SIG-M5 treated with dmso at 0.1 percent for 504 hours (cell line): ENCODE measurements around the gene FGF2.

Source experiments
- DNase-seq: peaks from one replicate; lab custom pipeline; 2025; ENCODE audit not compliant: unreplicated experiment; lab: John Stamatoyannopoulos, UW

The FGF2 gene

DNA sequence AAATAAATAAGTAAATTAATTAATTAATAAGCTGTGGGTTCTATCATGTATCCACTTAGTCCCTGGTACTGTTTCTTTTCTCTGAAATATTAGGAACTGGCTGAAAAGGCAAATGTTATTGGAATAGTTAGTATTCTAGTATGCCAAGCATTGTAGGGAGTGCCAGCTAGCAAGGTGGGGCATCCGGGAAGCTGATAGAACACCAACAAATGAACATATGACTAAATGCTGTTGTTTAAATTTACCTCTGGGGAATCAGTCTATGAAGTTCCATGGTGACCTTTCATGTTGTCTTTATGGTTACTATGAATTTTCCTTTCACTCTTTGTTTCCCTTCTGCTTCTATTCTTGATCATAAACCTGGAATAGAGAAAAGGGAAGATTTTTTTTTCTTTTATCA lies 63.1 kb downstream of the FGF2 start:
- no peak for DNase-seq

DNA sequence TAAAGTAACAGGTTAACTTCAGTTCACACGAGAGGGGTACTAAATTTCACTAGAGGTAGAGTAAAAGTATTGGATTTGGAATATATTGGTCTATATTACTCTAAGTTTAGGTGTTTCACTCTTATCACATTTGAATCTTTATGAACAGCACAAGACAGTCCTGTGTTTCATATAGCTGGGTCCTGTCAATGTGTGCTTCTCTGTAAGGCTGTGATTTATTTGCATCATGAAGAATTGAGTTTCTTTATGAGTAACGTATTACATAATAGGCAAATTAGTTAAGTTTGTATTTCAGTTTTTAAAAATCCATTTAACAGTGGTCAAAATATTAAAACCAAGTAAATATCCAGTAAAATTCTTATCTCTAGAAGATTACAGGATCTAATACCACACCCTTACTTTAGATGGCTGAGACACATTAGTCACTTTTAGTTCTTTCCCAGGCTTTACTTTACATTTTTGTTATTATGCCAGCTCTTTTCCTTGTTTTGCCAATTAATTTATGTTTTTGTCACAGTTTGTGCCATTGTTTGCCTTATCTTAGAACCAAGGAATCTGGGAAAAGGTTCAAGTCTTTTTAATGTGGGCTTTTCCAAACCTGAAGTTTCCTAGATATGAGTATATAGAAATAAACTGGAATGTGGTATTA lies 63.6 kb downstream of the FGF2 start:
- no peak for DNase-seq

DNA sequence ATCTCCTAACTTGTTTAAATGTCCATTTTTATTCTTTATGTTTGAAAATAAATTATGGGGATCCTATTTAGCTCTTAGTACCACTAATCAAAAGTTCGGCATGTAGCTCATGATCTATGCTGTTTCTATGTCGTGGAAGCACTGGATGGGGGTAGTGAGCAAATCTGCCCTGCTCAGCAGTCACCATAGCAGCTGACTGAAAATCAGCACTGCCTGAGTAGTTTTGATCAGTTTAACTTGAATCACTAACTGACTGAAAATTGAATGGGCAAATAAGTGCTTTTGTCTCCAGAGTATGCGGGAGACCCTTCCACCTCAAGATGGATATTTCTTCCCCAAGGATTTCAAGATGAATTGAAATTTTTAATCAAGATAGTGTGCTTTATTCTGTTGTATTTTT lies 68.2 kb downstream of the FGF2 start:
- no peak for DNase-seq

DNA sequence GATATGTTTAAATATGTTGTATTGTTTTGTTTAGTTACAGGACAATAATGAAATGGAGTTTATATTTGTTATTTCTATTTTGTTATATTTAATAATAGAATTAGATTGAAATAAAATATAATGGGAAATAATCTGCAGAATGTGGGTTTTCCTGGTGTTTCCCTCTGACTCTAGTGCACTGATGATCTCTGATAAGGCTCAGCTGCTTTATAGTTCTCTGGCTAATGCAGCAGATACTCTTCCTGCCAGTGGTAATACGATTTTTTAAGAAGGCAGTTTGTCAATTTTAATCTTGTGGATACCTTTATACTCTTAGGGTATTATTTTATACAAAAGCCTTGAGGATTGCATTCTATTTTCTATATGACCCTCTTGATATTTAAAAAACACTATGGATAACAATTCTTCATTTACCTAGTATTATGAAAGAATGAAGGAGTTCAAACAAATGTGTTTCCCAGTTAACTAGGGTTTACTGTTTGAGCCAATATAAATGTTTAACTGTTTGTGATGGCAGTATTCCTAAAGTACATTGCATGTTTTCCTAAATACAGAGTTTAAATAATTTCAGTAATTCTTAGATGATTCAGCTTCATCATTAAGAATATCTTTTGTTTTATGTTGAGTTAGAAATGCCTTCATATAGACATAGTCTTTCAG lies 68.8 kb downstream of the FGF2 start:
- DNase-seq: no peak

DNA sequence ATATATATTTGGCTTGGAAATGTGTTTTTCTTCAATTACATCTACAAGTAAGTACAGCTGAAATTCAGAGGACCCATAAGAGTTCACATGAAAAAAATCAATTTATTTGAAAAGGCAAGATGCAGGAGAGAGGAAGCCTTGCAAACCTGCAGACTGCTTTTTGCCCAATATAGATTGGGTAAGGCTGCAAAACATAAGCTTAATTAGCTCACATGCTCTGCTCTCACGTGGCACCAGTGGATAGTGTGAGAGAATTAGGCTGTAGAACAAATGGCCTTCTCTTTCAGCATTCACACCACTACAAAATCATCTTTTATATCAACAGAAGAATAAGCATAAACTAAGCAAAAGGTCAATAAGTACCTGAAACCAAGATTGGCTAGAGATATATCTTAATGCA lies 69.6 kb downstream of the FGF2 start:
- DNase-seq: no peak

DNA sequence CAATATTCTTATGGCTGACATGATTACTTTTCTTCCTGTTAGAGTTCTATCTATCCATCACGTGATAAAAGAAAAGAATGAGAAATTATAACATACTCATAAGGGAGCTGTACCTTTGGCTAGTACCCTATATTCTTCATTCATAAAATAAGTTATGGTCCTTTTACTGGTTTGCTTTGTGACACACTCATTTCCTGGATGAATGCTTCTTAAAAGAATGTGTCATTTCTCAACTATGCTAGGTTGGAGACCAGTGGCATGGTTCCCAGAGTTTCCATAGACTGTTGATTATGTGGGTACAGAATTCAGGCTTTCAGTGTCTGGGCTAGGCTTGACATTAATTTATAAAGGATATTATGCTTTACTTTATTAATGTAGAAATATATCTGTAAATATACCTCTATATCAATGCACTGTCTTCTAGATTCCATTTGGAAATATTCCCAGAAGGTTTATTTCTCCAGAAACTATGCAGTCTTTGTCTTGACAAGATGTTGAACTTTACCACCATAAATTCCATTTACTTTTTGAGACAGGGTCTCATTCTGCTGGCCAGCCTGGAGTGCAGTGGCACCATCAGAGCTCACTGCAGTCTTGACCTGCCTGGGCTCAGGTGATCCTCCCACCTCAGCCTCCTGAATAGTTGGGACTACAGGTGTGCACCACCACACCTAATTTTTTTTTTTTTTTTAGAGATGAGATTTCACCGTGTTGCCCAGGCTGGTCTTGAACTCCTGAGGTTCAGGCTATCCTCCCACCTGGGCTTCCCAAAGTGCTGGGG lies 71.9 kb downstream of the FGF2 start:
- no peak for DNase-seq

DNA sequence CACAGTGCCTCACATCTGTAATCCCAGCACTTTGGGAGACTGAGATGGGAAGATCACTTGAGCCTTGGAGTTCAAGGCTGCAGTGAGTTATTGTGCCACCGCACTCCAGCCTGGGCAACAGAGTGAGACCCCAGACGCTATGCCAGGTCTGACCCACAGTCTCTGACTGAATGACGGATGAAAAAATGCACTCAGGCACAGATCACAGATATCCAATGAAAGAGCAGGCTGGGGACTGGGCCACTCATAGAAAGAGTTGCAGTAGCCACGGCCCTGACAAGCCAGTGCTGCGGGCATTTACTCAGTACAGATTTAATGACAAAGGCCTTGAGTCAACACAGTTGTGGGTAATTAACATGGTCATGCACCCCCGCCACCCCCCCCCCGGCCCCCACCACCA lies 73.1 kb downstream of the FGF2 start:
- no peak for DNase-seq

DNA sequence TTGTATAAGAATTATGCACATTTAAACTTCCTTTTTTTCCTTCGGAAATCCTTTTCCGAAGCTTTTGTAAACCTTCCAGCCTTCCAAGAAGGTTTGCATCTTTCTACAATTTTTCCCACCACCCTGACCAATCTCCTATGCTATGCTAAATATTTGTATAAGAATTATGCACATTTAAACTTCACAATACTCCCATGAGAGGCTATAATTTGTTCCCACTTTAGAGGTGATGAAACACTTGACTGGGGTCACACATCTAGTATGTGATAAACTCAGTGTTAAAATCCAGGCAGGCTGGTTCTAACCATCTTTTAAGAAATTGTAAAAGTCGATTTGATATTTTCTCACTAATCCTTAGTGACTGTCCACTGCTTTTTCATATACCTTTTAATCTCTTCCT lies 73.7 kb downstream of the FGF2 start:
- no peak for DNase-seq

DNA sequence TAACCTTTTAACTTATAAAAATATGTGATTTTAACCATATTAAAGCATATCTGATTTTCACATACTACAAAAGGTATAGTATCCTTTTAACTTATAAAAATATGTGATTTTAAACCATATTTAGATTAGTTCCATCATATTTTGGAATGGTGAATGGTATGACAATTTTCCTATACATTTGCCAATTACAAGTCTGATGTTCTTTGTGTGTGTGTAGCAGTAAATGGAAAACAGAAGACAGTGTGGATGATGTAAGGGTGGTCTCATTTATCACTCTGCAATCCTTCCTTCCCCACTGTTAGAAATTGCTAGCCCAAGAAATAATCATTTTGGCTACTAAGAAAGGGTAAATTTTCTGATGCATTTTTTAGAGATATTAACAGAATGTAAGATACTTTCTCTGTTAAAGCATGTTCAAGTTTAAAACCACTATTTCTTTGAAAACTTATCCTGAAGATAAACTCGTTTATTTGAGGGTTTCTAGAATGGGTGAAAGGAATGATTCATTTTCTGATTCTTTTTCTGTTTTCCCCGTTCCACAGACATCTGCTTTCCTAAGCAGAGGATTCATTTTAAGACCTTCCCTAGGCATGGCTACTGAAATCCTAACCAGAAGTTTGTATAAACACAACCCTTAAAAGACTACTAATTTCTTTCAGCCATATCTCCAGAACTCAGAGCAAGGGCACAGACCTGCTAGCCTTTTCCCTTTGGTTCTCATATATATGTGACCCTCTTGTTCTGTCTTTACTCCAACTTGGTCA lies 74.8 kb downstream of the FGF2 start:
- no peak for DNase-seq

DNA sequence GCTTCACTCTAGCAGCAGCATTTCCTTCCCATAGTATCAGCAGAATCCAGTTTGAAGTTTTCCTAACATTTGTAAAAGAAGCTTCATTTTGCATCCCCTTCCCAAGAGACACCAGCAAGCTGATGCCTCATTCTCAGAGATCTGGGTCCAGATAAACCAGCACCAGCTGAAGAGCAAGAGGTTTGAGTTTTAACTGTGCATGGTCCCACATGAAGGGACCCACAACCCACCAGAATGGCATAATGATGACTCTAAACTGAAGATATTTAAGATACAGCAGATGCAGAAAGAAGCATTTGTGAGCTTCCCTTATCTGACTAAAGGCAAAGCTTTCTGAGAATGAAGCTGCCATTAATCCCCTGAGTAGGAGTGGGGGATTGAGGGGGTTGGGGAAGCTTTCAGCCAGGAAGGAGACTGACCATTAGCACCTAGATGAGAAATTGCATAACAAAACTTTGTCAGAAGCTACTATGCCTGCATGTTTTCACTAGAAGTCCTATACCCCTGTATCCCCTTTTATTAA lies 77.2 kb downstream of the FGF2 start:
- DNase-seq: no peak

DNA sequence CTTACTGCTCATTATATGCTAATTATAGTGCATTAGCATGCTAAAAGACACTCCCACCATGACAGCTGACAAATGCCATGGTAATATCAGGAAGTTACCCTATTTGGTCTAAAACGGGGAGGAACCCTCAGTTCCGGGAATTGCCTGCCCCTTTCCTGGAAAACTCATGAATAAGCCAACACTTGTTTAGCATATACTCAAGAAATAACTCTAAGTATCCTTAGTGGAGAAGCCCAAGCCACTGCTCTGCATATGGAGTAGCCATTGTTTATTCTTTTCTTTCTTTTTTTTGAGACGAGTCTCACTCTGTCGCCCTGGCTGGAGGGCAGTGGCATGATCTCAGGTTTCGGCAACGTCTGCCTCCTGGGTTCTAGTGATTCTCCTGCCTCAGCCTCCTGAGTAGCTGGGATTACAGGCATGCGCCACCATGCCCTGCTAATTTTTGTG lies 80.3 kb downstream of the FGF2 start:
- DNase-seq: no peak

DNA sequence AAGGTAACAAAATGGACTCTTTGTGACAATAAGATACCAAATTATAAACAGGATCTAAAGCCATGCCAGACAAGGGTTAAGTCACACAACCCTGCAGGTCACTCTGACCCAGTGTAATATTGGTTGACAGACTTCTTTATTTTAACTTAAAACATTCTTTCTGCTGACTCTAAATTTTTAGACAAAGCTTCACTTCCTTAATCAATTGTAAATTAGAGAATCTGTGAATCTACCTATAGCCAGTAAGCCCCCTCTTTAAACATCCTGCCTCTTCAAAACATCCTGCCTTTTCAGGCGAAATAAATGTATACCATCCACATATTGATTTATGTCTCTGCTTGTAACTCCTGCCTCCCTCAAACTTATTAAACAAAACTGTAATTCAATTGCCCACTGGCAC lies 81.6 kb downstream of the FGF2 start:
- no peak for DNase-seq

DNA sequence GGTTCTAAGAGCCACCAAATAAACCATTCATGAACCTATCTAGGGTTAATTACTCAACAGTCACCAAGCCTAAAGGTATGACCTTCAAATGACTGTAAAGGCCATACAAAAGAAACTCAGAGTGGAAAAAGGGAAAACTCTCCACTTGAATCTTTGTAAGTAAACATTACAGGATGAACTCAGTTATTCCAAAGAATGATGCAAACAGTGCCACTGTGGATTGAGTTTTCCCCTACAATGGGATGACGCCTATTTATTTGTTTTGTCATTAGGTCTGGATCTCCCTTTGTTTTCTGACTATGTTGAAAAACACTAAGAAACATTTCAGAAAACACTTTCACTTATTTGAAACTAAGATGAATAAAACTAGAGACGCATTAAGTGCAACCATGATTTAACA lies 83.1 kb downstream of the FGF2 start:
- DNase-seq: no peak

DNA sequence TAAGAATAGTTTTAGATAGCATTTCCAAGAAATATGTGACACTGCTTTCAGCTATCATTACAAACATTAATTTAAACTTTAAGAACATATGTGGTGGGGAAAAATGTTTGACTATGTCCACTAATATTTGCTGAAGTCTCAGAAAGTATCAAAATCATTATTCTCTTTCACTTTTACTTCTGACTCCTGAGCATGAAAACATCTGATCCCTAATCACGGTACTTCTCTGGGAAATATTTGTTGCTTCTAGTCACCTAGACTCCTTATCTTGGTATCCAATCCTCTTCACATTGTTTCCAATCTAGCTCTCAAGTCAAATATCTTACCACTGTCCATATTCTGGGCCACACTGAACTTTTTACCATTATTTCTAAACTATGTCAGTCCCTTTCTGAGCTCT lies 85.0 kb downstream of the FGF2 start:
- DNase-seq: no peak

DNA sequence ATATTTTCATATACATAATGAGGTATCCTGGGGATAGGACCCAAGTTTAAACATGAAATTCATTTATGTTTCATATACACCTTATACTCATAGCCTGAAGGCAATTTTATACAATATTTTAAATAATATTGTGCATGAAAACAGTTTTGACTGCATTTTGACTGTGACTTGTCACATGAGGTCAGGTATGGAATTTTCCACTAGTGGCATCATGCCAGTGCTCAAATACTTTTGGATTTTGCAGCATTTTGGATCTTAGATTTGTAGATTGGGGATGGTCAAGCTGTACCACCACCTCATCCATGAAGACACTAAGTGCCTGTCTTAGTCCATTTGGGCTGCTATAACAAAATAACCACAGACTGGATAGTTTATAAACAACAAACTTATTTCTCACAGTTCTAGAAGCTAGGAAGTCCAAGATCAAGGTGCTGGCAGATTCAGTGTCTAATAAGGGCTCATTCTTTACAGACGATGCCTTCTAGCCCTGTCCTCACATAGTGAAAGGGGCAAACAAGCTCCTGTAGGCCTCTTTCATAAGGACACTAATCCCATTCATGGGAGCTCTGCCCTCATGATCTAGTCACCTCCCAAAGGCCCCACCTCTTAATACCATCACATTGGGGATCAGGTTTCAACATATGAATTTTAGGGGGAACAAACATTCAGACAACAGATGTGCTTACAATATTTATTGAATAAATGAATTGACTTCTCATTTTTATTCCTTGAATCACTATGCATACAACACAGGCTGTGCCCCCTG lies 86.4 kb downstream of the FGF2 start:
- no peak for DNase-seq

DNA sequence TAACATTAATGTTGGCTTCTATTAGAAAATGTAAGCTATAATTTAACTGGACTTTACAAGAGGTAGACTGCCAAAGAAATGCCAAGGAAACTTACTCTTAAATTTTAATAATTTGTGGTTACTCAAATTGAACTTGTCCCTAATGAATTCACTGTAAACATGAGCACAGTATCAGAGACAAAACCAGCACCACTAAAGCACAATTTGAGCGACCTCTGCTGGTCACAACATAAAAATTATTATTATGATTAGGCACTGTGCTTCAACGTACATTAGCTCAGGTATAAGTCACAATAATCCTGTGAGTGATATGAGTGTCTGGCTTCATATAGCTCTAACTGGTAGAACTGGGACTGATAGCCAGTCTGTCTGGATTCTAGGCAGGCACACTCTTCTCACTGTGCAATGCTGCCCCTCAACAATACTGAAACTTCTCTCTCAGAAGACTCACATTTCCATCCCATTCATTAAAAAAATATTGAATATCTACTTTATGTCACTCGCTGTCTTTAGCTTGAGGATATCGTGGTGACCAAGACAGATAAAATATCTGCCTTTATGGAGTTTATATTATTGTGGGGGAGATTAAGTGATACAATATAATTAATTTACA lies 87.8 kb downstream of the FGF2 start:
- DNase-seq: peak; percentile 16

DNA sequence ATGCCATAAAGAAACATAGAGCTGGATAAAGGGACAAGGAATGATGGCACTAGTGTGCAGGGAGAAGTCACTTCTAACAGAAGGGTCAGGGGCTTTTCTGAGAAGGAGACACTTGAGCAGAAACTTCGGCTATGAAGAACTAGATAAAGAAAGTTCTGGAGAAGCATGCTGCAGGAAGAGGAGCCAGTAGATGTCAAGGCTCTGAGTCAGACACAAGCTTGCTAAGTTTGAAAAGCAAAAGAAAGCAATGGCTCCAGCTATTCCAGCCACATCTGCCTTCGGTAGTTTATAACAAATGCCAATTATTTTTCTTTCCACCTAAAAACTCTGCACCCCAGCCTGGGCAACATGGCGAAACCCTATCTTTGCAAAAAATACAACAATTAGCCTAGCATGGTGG lies 88.3 kb downstream of the FGF2 start:
- DNase-seq: no peak

DNA sequence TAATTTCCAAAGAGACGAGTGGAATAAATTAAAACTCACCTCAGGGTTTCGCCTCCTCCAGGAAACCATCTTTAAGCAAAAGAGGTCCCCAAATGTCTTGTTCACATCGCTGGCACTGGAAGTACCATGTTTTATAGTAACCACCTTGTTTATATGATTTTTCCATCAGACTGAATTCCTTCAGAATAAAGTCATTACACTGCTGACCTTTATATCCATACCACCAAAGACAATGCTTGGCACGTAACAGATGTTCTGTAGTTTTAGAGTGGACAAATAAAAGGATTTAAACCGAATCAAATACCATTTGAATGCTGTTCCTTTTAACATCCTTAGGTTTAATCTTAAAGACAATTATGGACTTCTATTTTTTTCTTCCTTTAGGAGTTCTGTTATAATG lies 91.1 kb downstream of the FGF2 start:
- no peak for DNase-seq

DNA sequence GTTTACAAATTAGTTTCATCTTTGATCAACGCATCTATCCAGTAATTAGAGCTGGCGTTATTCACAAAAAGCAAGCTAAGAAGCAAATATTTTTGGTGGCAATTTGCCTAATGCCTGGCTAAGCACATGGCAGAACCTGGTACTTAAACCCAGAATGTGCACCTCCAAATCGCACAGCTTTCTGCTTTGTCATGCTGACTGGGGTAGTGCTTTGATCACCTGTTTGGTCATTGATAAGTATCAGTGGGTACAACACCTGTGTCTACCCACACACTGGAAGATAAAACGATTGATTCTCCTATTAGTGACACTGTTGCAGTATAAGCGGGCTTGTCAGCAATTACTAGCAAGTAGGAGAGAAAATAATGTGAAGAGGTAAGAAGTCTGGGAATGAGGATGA lies 93.8 kb downstream of the FGF2 start:
- no peak for DNase-seq

DNA sequence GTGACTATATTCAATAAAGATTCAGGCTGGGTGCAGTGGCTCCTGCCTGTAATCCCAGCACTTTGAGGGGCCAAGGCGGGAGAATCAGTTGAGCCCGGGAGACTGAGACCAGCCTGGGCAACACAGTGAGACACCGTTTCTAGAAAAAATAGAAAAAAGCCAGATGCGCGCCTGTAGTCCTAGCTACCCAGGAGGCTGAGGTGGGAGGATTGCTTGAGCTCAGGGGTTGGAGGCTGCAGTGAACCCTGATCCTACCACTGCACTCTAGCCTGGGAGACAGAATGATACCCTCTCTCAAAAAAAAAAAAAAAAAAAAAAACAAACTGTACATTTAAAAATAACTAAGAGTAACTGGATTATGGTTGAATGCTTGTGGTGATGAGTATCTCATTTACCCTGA lies 94.7 kb downstream of the FGF2 start:
- no peak for DNase-seq
